ENCODE results near the gene TRIM17. TPM values are rescaled to one million over a fixed set of nuclear protein-coding genes. Genes with fewer than 3 reads are reported as not detected.

Gene TRIM17
- total RNA-seq, 1 experiment from 2014 or later = not detected

GRCh38 chr1:228440761-228441500, 24.3 kb upstream of the TRIM17 start:
- no peak for DNase-seq
- peaks cover 6% of the 10 kb centered on the region; the same call in 1 of the 2 replicates for H3K4me1 ChIP-seq (ENCODE audit: insufficient read depth, low read length)
- POLR2A ChIA-PET (ENCODE audit: unreplicated experiment) = no interaction called here
- H3K4me3 ChIP-seq (ENCODE audit: low read length) = no peak overlapping the region
- intact Hi-C loops (cut with micrococcal nuclease) = no loop called here
- CTCF ChIA-PET = interaction anchor here (0.6 kb wide), 1 partner anchor 1224 kb away, joined by 3 read pairs; no protein-coding TSS in a partner anchor
- ATAC-seq = no peak
- no peaks in the 10 kb centered on the region for H4K20me1 ChIP-seq (ENCODE audit: low read length)
- TF ChIP-seq, protein P1, sequence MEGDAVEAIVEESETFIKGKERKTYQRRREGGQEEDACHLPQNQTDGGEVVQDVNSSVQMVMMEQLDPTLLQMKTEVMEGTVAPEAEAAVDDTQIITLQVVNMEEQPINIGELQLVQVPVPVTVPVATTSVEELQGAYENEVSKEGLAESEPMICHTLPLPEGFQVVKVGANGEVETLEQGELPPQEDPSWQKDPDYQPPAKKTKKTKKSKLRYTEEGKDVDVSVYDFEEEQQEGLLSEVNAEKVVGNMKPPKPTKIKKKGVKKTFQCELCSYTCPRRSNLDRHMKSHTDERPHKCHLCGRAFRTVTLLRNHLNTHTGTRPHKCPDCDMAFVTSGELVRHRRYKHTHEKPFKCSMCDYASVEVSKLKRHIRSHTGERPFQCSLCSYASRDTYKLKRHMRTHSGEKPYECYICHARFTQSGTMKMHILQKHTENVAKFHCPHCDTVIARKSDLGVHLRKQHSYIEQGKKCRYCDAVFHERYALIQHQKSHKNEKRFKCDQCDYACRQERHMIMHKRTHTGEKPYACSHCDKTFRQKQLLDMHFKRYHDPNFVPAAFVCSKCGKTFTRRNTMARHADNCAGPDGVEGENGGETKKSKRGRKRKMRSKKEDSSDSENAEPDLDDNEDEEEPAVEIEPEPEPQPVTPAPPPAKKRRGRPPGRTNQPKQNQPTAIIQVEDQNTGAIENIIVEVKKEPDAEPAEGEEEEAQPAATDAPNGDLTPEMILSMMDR (conservative IDR thresholded peaks at IDR 0.05; ENCODE audit: low read depth, low read length) = no peak
- no peak for TF ChIP-seq EZH2 (IDR thresholded peaks at IDR 0.05; ENCODE audit: low read length, unreplicated experiment)
- no peak for TF ChIP-seq EZH2phosphoT487 (IDR thresholded peaks at IDR 0.05; ENCODE audit: borderline replicate concordance, low read length)
- no peak overlapping the region for H3K27ac ChIP-seq (ENCODE audit: low read length)
- no peak overlapping the region for H2AFZ ChIP-seq (ENCODE audit: low read length)
- H3F3A ChIP-seq (ENCODE audit: low read length, unreplicated experiment) = no peaks in the 10 kb centered on the region
- no peaks in the 10 kb centered on the region for H3K36me3 ChIP-seq (ENCODE audit: low read depth, low read length)
- H3K4me2 ChIP-seq (ENCODE audit: low read length) = no peak overlapping the region
- no peaks in the 10 kb centered on the region for H3K27me3 ChIP-seq (ENCODE audit: low read length)
- no TSS peak for BruUV-seq (replicated peaks)
- no peak overlapping the region for H3K9ac ChIP-seq (ENCODE audit: low read length)
- H3K79me2 ChIP-seq (ENCODE audit: low read length) = no peaks in the 10 kb centered on the region
- no peaks in the 10 kb centered on the region for H3K9me3 ChIP-seq (ENCODE audit: low read length)
- H3K9me2 ChIP-seq (replicated peaks; ENCODE audit: low read length) = no peaks in the 10 kb centered on the region

DNA sequence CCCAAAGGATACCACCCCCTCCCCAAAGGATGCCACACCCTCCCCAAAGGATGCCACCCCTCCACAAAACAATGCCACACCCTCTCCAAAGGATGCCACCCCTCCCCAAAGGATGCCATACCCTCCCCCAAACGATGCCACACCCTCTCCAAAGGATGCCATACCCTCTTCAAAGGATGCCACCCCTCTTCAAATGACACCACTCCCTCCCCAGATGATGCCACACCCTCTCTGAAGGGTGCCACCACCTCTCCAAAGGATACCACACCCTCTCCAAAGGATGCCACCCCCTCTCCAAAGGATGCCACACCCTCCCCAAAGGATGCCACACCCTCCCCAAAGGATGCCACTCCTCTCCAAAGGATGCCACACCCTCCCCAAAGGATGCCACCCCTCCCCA, 21.6 kb upstream of the TRIM17 start:
- H3K4me2 ChIP-seq (ENCODE audit: low read length) = no peak overlapping the region
- TF ChIP-seq EZH2 (IDR thresholded peaks at IDR 0.05; ENCODE audit: low read length, unreplicated experiment) (no peak), EZH2phosphoT487 (IDR thresholded peaks at IDR 0.05; ENCODE audit: borderline replicate concordance, low read length) (no peak)
- TF ChIP-seq, protein P1 (conservative IDR thresholded peaks at IDR 0.05; ENCODE audit: low read depth, low read length) = no peak
- no peaks in the 10 kb centered on the region for H3K36me3 ChIP-seq (ENCODE audit: low read depth, low read length)
- H3K27me3 ChIP-seq (ENCODE audit: low read length) = no peaks in the 10 kb centered on the region
- ChIA-PET POLR2A (ENCODE audit: unreplicated experiment) (no interaction called here), CTCF (no interaction called here)
- H2AFZ ChIP-seq (ENCODE audit: low read length) = no peak overlapping the region
- DNase-seq (no peak), ATAC-seq (0 out of 2 replicates have a peak, but pooled peaks have one; percentile 14)
- no peak overlapping the region for H3K9ac ChIP-seq (ENCODE audit: low read length)
- H3K4me3 ChIP-seq (ENCODE audit: low read length) = no peak overlapping the region
- no peaks in the 10 kb centered on the region for H3F3A ChIP-seq (ENCODE audit: low read length, unreplicated experiment)
- no peaks in the 10 kb centered on the region for H3K9me2 ChIP-seq (replicated peaks; ENCODE audit: low read length)
- H3K9me3 ChIP-seq (ENCODE audit: low read length) = no peaks in the 10 kb centered on the region
- H3K27ac ChIP-seq (ENCODE audit: low read length) = no peak overlapping the region
- 0 out of 2 replicates have a peak, but pooled peaks cover 2% of the 10 kb centered on the region for H3K4me1 ChIP-seq (ENCODE audit: insufficient read depth, low read length)
- H4K20me1 ChIP-seq (ENCODE audit: low read length) = no peaks in the 10 kb centered on the region
- H3K79me2 ChIP-seq (ENCODE audit: low read length) = no peaks in the 10 kb centered on the region
- intact Hi-C loops (cut with micrococcal nuclease) = no loop called here
- BruUV-seq (replicated peaks) = no TSS peak

- intact Hi-C loops (cut with micrococcal nuclease) = no loop called here
- Histone ChIP-seq H3K4me1 (ENCODE audit: insufficient read depth, low read length) (0 out of 2 replicates have a peak, but pooled peaks cover 3% of the 10 kb centered on the region), H3K9ac (ENCODE audit: low read length) (no peak overlapping the region), H3K9me2 (replicated peaks; ENCODE audit: low read length) (no peaks in the 10 kb centered on the region), H3F3A (ENCODE audit: low read length, unreplicated experiment) (no peaks in the 10 kb centered on the region), H3K4me2 (ENCODE audit: low read length) (no peak overlapping the region), H3K27me3 (ENCODE audit: low read length) (no peaks in the 10 kb centered on the region), H3K27ac (ENCODE audit: low read length) (no peak overlapping the region), H3K9me3 (ENCODE audit: low read length) (no peaks in the 10 kb centered on the region), H3K79me2 (ENCODE audit: low read length) (no peaks in the 10 kb centered on the region), H3K4me3 (ENCODE audit: low read length) (no peak overlapping the region), H2AFZ (ENCODE audit: low read length) (no peak overlapping the region), H3K36me3 (ENCODE audit: low read depth, low read length) (no peaks in the 10 kb centered on the region), H4K20me1 (ENCODE audit: low read length) (no peaks in the 10 kb centered on the region)
- ChIA-PET CTCF (no interaction called here), POLR2A (ENCODE audit: unreplicated experiment) (no interaction called here)
- ATAC-seq (no peak), DNase-seq (no peak)
- no TSS peak for BruUV-seq (replicated peaks)
- TF ChIP-seq EZH2 (IDR thresholded peaks at IDR 0.05; ENCODE audit: low read length, unreplicated experiment) = no peak
- TF ChIP-seq, protein P1 (conservative IDR thresholded peaks at IDR 0.05; ENCODE audit: low read depth, low read length) = no peak
- TF ChIP-seq EZH2phosphoT487 (IDR thresholded peaks at IDR 0.05; ENCODE audit: borderline replicate concordance, low read length) = no peak
Measured at GRCh38 chr1:228437424-228437962, 20.8 kb upstream of the TRIM17 start.

Measured in PC-3 (cell line).